Right lobe of liver (tissue), 6 donors: Measurements from ENCODE around the gene REEP2. TPM values are rescaled to one million over a fixed set of nuclear protein-coding genes. Genes with fewer than 3 reads are reported as not detected.

Source experiments
- ATAC-seq, 4 donors: fragments of 200-7000 bp; cut with Tn5 transposase; one replicate each; pipeline ENCODE4 v1.9.1; 2020; ENCODE audit warnings: mild to moderate bottlenecking in 4 of 4, moderate library complexity in 4 of 4
- DNase-seq, 3 donors: peaks; one replicate each; pipeline ENCODE4 v3.0.0-alpha.2; 2020
- H3K27ac ChIP-seq, 3 donors: fragments of 200-600 bp; one replicate each; pipeline ENCODE4 v1.8.0; 2022
- H3K27me3 ChIP-seq, 2 donors: fragments of 200-600 bp; one replicate each; pipeline ENCODE4 v1.8.0; 2022
- H3K36me3 ChIP-seq, 4 donors: fragments of 200-600 bp; sonication (generic) in 1 of 4; one replicate each; pipeline versions ENCODE4 v1.5.1 to v1.8.0; 2017 to 2022; ENCODE audit warnings: control low read depth in 1 of 4
- H3K4me1 ChIP-seq, 4 donors: fragments of 200-600 bp; sonication (generic) in 1 of 4; one replicate each; pipeline versions ENCODE4 v1.5.1 to v1.8.0; 2017 to 2022; ENCODE audit warnings: control low read depth in 1 of 4
- H3K4me3 ChIP-seq, 3 donors: fragments of 200-600 bp; one replicate each; pipeline ENCODE4 v1.8.0; 2022
- H3K9me3 ChIP-seq, 4 donors: fragments of 200-600 bp; sonication (generic) in 1 of 4; one replicate each; pipeline versions ENCODE4 v1.5.1 to v1.8.0; 2017 to 2022; ENCODE audit warnings: control low read depth in 1 of 4
- POLR2A ChIP-seq: fragments of 450-650 bp; IDR thresholded peaks from one replicate; pipeline ENCODE4 v1.6.1; 2017; ENCODE audit warnings: antibody characterized with exemption, mild to moderate bottlenecking
- WGBS: methylation state at CpG from one replicate; pipeline ENCODE4 v1.1.6; 2018; ENCODE audit warnings: low coverage, low lambda C conversion rate; ENCODE audit not compliant: insufficient coverage; ENCODE audit errors: missing lambda C conversion rate; 5-methylcytosine and 5-hydroxymethylcytosine counted together
- intact Hi-C, 2 donors: fragments of 100-400 bp; cut with DNase I; formaldehyde crosslinking; loops; one replicate each; pipeline versions ENCODE4 v1.11.2 to v1.14.1; 2022
- total RNA-seq, 6 experiments: library from RNA; depleted of rRNA in 2 of 6; stranded (reverse); fragments of >200 nt in 2 of 6; fragmentation: NEBNext Ultra II Directional in 3 of 6; extraction: Animal tissue kit (Norgen Biotek cat#: 25700) in 3 of 6; gene quantifications; one replicate each; pipeline versions ENCODE4 v1.1.0 to v1.2.4, GENCODE V29; 2016 to 2023
- TF ChIP-seq, protein P1 (sequence below), 4 donors: fragments of 200-600 bp in 3 of 4; fragments of 450-650 bp in 1 of 4; IDR thresholded peaks; one replicate each; pipeline versions ENCODE4 v1.5.1 to v1.8.0; 2016 to 2022; ENCODE audit warnings: antibody characterized with exemption in 4 of 4, mild to moderate bottlenecking in 2 of 4
- donor health status: DM: no; HTN: yes; CAD: no.
- donor health status: DM: no; HTN: no; CAD: no.
- donor health status: DM: no; HTN: no; CAD: no.
- donor health status: DM: no; HTN: yes; CAD: no.
- donor health status: DM: no; HTN: yes; CAD: no.

REEP2 gene
- total RNA-seq, 6 experiments from 2014 or later = not detected

DNA sequence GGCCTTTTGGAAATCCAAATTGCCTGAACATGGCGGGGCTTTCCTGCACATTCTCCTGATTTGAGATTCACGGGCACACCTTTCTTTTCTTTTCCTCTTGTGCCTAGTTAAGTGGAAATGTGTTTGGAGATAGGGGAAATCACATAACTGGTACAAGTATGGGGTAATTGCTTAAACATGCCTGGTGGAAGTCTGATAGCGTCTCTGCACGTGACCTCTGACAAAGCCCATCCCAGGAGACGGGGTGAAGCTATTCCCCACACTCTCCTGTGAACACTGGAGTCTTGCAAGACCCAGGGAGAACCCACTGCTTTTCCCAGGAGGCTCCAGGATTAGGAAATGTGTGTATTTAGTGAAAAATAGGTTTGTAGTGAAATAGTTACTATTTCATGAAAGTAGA is 2.9 kb upstream of the REEP2 start:
- H3K36me3 ChIP-seq = peaks cover 0 to 55% (median 23%) of the 10 kb centered on the region in 4 donors
- H3K4me1 ChIP-seq = peaks cover 0 to 5% (median 0%) of the 10 kb centered on the region in 4 donors
- DNase-seq (no peak), ATAC-seq (no peak)
- intact Hi-C loops = no loop called here
- no peak for TF ChIP-seq POLR2A
- TF ChIP-seq, protein P1, sequence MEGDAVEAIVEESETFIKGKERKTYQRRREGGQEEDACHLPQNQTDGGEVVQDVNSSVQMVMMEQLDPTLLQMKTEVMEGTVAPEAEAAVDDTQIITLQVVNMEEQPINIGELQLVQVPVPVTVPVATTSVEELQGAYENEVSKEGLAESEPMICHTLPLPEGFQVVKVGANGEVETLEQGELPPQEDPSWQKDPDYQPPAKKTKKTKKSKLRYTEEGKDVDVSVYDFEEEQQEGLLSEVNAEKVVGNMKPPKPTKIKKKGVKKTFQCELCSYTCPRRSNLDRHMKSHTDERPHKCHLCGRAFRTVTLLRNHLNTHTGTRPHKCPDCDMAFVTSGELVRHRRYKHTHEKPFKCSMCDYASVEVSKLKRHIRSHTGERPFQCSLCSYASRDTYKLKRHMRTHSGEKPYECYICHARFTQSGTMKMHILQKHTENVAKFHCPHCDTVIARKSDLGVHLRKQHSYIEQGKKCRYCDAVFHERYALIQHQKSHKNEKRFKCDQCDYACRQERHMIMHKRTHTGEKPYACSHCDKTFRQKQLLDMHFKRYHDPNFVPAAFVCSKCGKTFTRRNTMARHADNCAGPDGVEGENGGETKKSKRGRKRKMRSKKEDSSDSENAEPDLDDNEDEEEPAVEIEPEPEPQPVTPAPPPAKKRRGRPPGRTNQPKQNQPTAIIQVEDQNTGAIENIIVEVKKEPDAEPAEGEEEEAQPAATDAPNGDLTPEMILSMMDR (IDR thresholded peaks at IDR 0.05) = no peak
- H3K9me3 ChIP-seq = no peaks in the 10 kb centered on the region
- no peak overlapping the region for H3K27ac ChIP-seq
- H3K4me3 ChIP-seq = no peak overlapping the region
- WGBS = 91% methylated on average over 5 of the region's 5 CpGs
- H3K27me3 ChIP-seq = no peaks in the 10 kb centered on the region

DNA sequence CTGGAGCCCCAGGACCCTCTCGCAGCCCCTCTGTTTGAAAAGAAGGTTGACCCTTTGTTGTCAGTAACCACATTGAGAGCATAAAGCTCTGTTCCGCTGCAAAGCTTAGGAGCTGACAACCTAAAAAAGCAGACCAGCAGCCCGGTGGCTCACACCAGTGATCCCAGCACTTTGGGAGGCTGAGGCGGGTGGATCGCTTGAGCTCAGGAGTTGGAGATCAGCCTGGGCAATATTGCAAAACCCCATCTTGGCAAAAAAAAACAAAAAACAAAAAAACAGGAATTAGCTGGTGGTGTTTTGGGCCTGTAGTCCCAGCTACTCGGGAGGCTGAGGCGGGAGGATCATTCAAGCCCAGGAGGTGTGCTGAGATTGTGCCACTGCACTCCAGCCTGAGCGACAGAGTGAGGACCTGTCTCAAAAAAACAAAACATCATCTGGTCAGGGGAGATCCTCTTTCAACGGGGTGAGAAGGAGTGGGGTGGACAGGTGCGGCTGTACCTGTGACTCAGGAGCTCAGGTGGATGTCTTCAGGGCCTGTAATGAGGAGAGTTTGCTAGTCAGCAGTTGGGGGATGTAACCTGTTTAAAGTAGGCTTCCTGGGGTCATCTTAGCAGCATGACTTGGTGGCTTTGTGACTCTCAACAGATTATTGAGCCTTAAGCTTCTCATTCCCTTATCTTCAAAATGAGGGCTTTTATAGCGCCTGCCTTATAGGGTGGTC is 694 bp upstream of the REEP2 start:
- peak in 2 of 4 donors; percentile 5 to 21 for ATAC-seq
- Histone ChIP-seq H3K4me1 (peaks cover 0 to 5% (median 0%) of the 10 kb centered on the region in 4 donors), H3K9me3 (no peaks in the 10 kb centered on the region), H3K27ac (no peak overlapping the region), H3K36me3 (peaks cover 0 to 33% (median 14%) of the 10 kb centered on the region in 4 donors), H3K27me3 (no peaks in the 10 kb centered on the region), H3K4me3 (no peak overlapping the region)
- TF ChIP-seq, protein P1 (IDR thresholded peaks at IDR 0.05) = no peak
- no peak for TF ChIP-seq POLR2A
- 73% methylated on average over 10 of the region's 11 CpGs for WGBS
- no peak for DNase-seq
- intact Hi-C loops = no loop called here

DNA sequence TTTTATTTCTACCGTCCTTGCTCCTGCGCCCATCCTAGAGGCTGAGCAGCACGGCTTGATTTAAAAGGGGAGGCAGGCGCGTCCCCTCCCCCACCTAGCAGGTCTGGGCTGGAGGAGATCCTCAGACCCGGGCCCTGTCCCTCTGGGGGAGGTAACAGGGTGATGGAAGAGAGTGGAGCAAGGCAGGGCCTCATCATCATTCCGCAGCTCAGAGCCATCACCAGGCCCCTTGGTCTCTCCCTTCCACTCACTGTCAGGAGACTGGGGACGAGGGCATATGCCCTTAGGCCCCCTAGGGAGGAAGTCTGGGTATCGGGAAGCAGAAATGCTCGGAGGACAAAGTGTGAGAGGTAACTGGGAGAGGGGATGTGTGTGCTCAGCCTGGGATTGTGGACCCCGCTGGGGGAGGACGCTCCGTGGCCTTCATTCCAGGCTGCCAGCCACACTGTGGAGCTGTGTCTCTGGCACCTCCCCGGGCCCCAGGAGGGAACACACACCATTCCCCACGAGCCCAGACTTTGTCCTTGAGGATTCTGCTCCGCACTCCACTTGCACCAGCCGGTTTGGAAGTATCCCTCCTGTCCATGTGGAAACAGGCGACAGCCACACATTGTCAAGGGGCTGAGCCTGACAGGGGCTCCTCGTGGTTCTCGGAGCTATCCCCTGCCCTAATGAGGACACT is 761 bp downstream of the REEP2 start:
- ATAC-seq = no peak

DNA sequence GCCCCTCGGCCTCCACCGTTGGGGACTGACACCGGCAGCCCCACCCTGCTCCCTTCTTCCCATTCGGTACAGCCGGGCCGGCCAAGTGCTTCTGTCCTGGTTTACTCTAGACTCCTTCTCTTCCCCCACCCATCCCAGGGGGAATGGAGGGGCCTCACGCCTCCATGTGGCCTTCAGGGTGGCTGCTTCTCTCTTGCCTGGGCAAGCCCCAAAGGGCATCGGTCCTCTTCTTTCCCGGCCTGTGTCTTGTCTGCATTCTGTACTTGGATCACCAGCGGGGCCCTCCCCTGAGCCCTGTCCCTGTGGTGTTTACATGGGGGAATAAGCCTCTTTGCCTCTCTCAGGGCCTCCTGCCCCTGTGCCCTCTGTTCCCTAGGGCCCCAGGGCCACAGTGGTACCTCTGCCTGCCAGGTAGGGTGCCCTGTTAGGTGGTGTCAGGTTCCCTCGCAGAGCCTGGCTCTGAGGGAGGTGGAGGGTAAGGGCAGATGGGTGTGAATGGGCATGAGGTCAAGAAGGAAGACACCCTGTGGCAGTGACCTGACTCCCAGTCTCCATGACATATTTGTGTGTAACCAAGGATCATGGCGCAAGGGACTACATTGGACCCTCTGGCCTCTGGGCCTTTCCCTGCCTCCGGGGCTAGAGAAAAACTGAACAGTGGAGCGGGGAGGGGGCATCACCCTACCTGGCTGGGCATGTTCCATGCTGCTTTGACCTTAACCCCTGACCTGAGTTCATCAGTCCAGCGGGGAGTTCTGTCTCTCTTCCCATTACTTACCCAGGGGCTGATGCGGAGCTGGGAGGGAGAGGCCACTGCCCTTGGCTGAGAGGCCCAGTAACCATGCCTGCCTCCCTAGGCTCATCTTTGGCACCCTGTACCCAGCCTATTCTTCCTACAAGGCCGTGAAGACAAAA is 1.6 kb downstream of the REEP2 start:
- Histone ChIP-seq H3K36me3 (peaks cover 0 to 11% (median 5%) of the 10 kb centered on the region in 4 donors), H3K27ac (no peak overlapping the region), H3K9me3 (no peaks in the 10 kb centered on the region), H3K4me1 (peaks cover 0 to 5% (median 0%) of the 10 kb centered on the region in 4 donors), H3K4me3 (no peak overlapping the region), H3K27me3 (no peaks in the 10 kb centered on the region)
- ATAC-seq = no peak
- intact Hi-C loops = loop anchor here in 1 of 2 donors (10.0 kb wide), 1 partner anchor 114 kb away; no protein-coding TSS in a partner anchor
- WGBS = 92% methylated on average over 7 of the region's 17 CpGs
- DNase-seq = no peak
- TF ChIP-seq POLR2A = no peak
- TF ChIP-seq, protein P1 (IDR thresholded peaks at IDR 0.05) = no peak

More for the DNA sequence above, 761 bp downstream of the REEP2 start:
- WGBS = 61% methylated on average over 10 of the region's 20 CpGs
- Histone ChIP-seq H3K36me3 (peaks cover 0 to 19% (median 11%) of the 10 kb centered on the region in 4 donors), H3K9me3 (no peaks in the 10 kb centered on the region), H3K4me3 (no peak overlapping the region), H3K27me3 (no peaks in the 10 kb centered on the region), H3K4me1 (peaks cover 0 to 5% (median 0%) of the 10 kb centered on the region in 4 donors), H3K27ac (no peak overlapping the region)
- intact Hi-C loops = loop anchor here in 1 of 2 donors (10.0 kb wide), 1 partner anchor 115 kb away; no protein-coding TSS in a partner anchor
- DNase-seq = no peak
- TF ChIP-seq POLR2A = no peak
- TF ChIP-seq, protein P1 (IDR thresholded peaks at IDR 0.05) = no peak
